K562 (cell line): ENCODE results near the gene SART3. TPM values are rescaled to one million over a fixed set of nuclear protein-coding genes. Genes with fewer than 3 reads are reported as not detected.

Experiments used
- ATAC-seq: fragments of 200-7000 bp; cut with Tn5 transposase; 3 replicates; pipeline ENCODE4 v1.9.1; 2020; ENCODE audit warnings: moderate library complexity
- BruUV-seq: library from RNA; stranded (reverse); fragments of 400-500 nt; replicated peaks from 2 replicates; lab custom pipeline; 2021; lab: Mats Ljungman, UMichigan
- CTCF ChIA-PET: fragments of 300-600 bp; formaldehyde crosslinking; extraction: SDS; loops from one replicate; lab custom pipeline; 2021; ENCODE audit warnings: low intra/inter-chr PET ratio; lab: Yijun Ruan, JAX
- POLR2A ChIA-PET: fragments of 300-600, 350-650 bp; sonication (Branson Sonifier 250); formaldehyde crosslinking; extraction: SDS; loops from one replicate; lab custom pipeline; 2021; ENCODE audit warnings: antibody characterized with exemption, inconsistent platforms; lab: Yijun Ruan, JAX
- DNase-seq, 4 experiments: peaks; one replicate each; pipeline versions ENCODE4 v3.0.0 to v3.0.0-alpha.2; 2011 to 2018; ENCODE audit warnings: low spot score in 3 of 4, mixed read lengths in 3 of 4; ENCODE audit errors: extremely low read depth in 1 of 4
- FAIRE-seq: peaks from 2 replicates; lab custom pipeline; 2011; peaks lifted over from hg19 to GRCh38; lab: Jason Lieb, UNC
- H2AFZ ChIP-seq: 2 replicates; pipeline ENCODE4 v1.6.0; 2011; ENCODE audit warnings: low read depth, low read length, control low read depth, inconsistent platforms
- H3K27ac ChIP-seq: fragments of 200-600 bp; 3 replicates; pipeline ENCODE4 v1.8.0; 2011; ENCODE audit warnings: low read depth, mild to moderate bottlenecking, control low read depth, inconsistent platforms, low read length, moderate library complexity, mixed read lengths; ENCODE audit errors: extremely low read depth
- H3K27me3 ChIP-seq, 2 experiments: fragments of 300-600 bp in 1 of 2; 2 replicates in 1 of 2; 3 replicates in 1 of 2; pipeline versions ENCODE4 v1.6.0 to v1.8.0; 2011; ENCODE audit warnings: inconsistent platforms in 2 of 2, low read length in 2 of 2, mild to moderate bottlenecking in 1 of 2, mixed read lengths in 1 of 2, moderate library complexity in 1 of 2; ENCODE audit not compliant: control insufficient read depth in 2 of 2, insufficient read depth in 2 of 2
- H3K36me3 ChIP-seq: fragments of 300-600 bp; 3 replicates; pipeline ENCODE4 v1.8.0; 2011; ENCODE audit warnings: mild to moderate bottlenecking, low read length, inconsistent platforms; ENCODE audit not compliant: control insufficient read depth, insufficient read depth
- H3K4me1 ChIP-seq, 2 experiments: fragments of 200-600 bp in 1 of 2; replicated peaks in 1 of 2; 2 replicates in 1 of 2; 3 replicates in 1 of 2; pipeline versions ENCODE4 v1.5.1 to v1.8.0; 2011; ENCODE audit warnings: inconsistent platforms in 2 of 2, low read length in 2 of 2, mild to moderate bottlenecking in 1 of 2, mixed read lengths in 1 of 2, moderate library complexity in 1 of 2; ENCODE audit not compliant: control insufficient read depth in 2 of 2, insufficient read depth in 2 of 2
- H3K4me2 ChIP-seq: 2 replicates; pipeline ENCODE4 v1.6.1; 2011; ENCODE audit warnings: low read length, control low read depth, inconsistent platforms, mixed read lengths; ENCODE audit not compliant: insufficient read depth
- H3K4me3 ChIP-seq: fragments of 200-600 bp; sonication (generic), shearing (Covaris generic); 2 replicates; pipeline ENCODE4 v1.5.1; 2016; ENCODE audit warnings: control low read depth, inconsistent platforms
- H3K79me2 ChIP-seq: fragments of 200-600 bp; 3 replicates; pipeline ENCODE4 v1.8.0; 2011; ENCODE audit warnings: low read length, inconsistent platforms; ENCODE audit not compliant: control insufficient read depth, insufficient read depth
- H3K9ac ChIP-seq, 2 experiments: 2 replicates each; pipeline versions ENCODE4 v1.6.0 to v1.6.1; 2011; ENCODE audit warnings: low read depth in 2 of 2, low read length in 2 of 2, control low read depth in 1 of 2, inconsistent platforms in 1 of 2, mild to moderate bottlenecking in 1 of 2, mixed read lengths in 1 of 2; ENCODE audit not compliant: insufficient read depth in 1 of 2
- H3K9me1 ChIP-seq: one replicate; pipeline ENCODE4 v1.6.0; 2011; ENCODE audit warnings: inconsistent platforms, mild to moderate bottlenecking, low read length, moderate library complexity; ENCODE audit not compliant: control insufficient read depth, insufficient read depth
- H3K9me3 ChIP-seq: replicated peaks from 2 replicates; pipeline ENCODE4 v1.5.1; 2011; ENCODE audit warnings: low read depth, low read length, inconsistent platforms; ENCODE audit not compliant: control insufficient read depth, insufficient read depth
- H4K20me1 ChIP-seq: replicated peaks from 2 replicates; pipeline ENCODE4 v1.6.1; 2011; ENCODE audit warnings: low read length, inconsistent platforms, mixed read lengths; ENCODE audit not compliant: control insufficient read depth, insufficient read depth
- EGR1 ChIP-seq: fragments of 450-650 bp; conservative IDR thresholded peaks from 2 replicates; pipeline ENCODE4 v1.6.1; 2017; ENCODE audit warnings: mild to moderate bottlenecking
- FUS ChIP-seq: fragments of 200-400 bp; formaldehyde crosslinking; optimal IDR thresholded peaks from 2 replicates; pipeline ENCODE3; 2017; ENCODE audit warnings: low read depth, low read length
- MGA ChIP-seq: fragments of 450-650 bp; IDR thresholded peaks from 2 replicates; pipeline ENCODE4 v1.6.1; 2016; ENCODE audit warnings: mild to moderate bottlenecking, moderate library complexity
- OTX1 ChIP-seq: fragments of 450-650 bp; formaldehyde crosslinking; IDR thresholded peaks from 2 replicates; pipeline ENCODE4 v1.4.0; 2022; ENCODE audit warnings: mild to moderate bottlenecking
- SIRT6 ChIP-seq: IDR thresholded peaks from one replicate; pipeline ENCODE4 v1.6.1; 2012; ENCODE audit warnings: low read depth, mild to moderate bottlenecking, control low read depth, inconsistent platforms, low read length, moderate library complexity
- YY1 ChIP-seq, 3 experiments: IDR thresholded peaks; 2 replicates each; pipeline ENCODE4 v1.6.1; 2011; ENCODE audit warnings: low read length in 2 of 3, mild to moderate bottlenecking in 2 of 3, moderate library complexity in 2 of 3, borderline replicate concordance in 1 of 3, control low read depth in 1 of 3, low read depth in 1 of 3; ENCODE audit not compliant: insufficient read depth in 3 of 3, insufficient replicate concordance in 2 of 3, control insufficient read depth in 1 of 3, insufficient read length in 1 of 3; ENCODE audit errors: extremely low read depth in 1 of 3
- ZC3H8 ChIP-seq: fragments of 450-650 bp; IDR thresholded peaks from 2 replicates; pipeline ENCODE4 v1.6.1; 2017
- WGBS: fragments of 100-300 bp; shearing (Covaris generic); methylation state at CpG from one replicate; pipeline ENCODE4 v1.1.6; 2016; ENCODE audit warnings: low coverage, mixed read lengths; ENCODE audit not compliant: insufficient coverage; ENCODE audit errors: missing lambda C conversion rate; 5-methylcytosine and 5-hydroxymethylcytosine counted together
- in situ Hi-C: fragments of 300-500 bp; cut with MboI; formaldehyde crosslinking; loops from 4 replicates; pipeline ENCODE4 v1.15.0; 2018; ENCODE audit warnings: inconsistent platforms, mixed read lengths
- intact Hi-C: fragments of 100-400 bp; cut with micrococcal nuclease; formaldehyde crosslinking; loops from 2 replicates; pipeline ENCODE4 v1.14.2; 2022
- polyA plus RNA-seq, 8 experiments: library from polyadenylated mRNA; depleted of rRNA in 4 of 8; stranded (reverse) in 5 of 8; unstranded in 3 of 8; fragments of >200 nt; fragmentation: Nextera tagmentation in 2 of 8; fragmentation: Illumina TruSeq in 1 of 8; extraction: Ambion mirVana in 2 of 8; extraction: Trizol in 1 of 8; gene quantifications; 2 replicates each; pipeline versions ENCODE4 v1.2.1 to v1.2.3, GENCODE V29; 2011 to 2014; ENCODE audit warnings: inconsistent platforms in 1 of 8, missing spikeins in 1 of 8
- total RNA-seq, 7 experiments: library from RNA; depleted of rRNA in 6 of 7; stranded (reverse); fragments of >200 nt in 6 of 7; fragmentation: Illumina TruSeq in 2 of 7; extraction: Trizol in 2 of 7; gene quantifications; 2 replicates each; pipeline versions ENCODE4 v1.2.1 to v1.2.3, GENCODE V29; 2011 to 2021; ENCODE audit warnings: low replicate concordance in 1 of 7

Gene SART3
- total and polyA plus RNA-seq, 9 of the 15 experiments (the other 6 are each of a cell fraction or from before 2014, with no cell fraction given), result 8.9 to 167 (median 56.7) TPM

GRCh38 chr12:108553799-108554198 is 7.2 kb downstream of the SART3 start:
- FAIRE-seq, result no peak

More at GRCh38 chr12:108553799-108554198, 7.2 kb downstream of the SART3 start:
- Histone ChIP-seq H3K9me3 (no peaks in the 10 kb centered on the region), H3K27ac (no peak overlapping the region), H3K4me1 (peaks cover 6 to 7% of the 10 kb centered on the region in 2 experiments; a peak in 4 of 5 replicates), H3K36me3 (peaks cover 69% of the 10 kb centered on the region), H3K9ac (no peak overlapping the region), H3K4me3 (no peak overlapping the region), H3K79me2 (peaks cover 99% of the 10 kb centered on the region), H3K27me3 (no peaks in the 10 kb centered on the region), H4K20me1 (peaks cover 16% of the 10 kb centered on the region; the same call in 1 of the 2 replicates), H3K9me1 (peaks cover 3% of the 10 kb centered on the region), H3K4me2 (peak overlapping the region; percentile 11; the same call in 1 of the 2 replicates), H2AFZ (no peak overlapping the region)
- intact Hi-C loops (no loop called here), in situ Hi-C loops (no loop called here)
- 62% methylated on average over 5 of the region's 5 CpGs for WGBS
- DNase-seq, result no peak
- TF ChIP-seq EGR1, result no peak
- TF ChIP-seq YY1 (IDR thresholded peaks at IDR 0.05; ENCODE audit: borderline replicate concordance in 1 of 3, control insufficient read depth in 1 of 3, extremely low read depth in 1 of 3, insufficient read depth in 3 of 3, insufficient read length in 1 of 3, insufficient replicate concordance in 2 of 3, low read depth in 1 of 3, low read length in 2 of 3), result peak in 1 of 3 experiments; percentile 15
- TF ChIP-seq MGA, result no peak
- TF ChIP-seq SIRT6, result no peak
- TF ChIP-seq OTX1 (CRISPR knock-in tag), result no peak
- TF ChIP-seq ZC3H8, result no peak
- TF ChIP-seq FUS, result no peak
- CTCF ChIA-PET, result no interaction called here
- peak; percentile 26; the same call in 1 of the 3 replicates for ATAC-seq
- POLR2A ChIA-PET, result interaction anchor here (1.0 kb wide), 1 partner anchor 21 kb away, joined by 4 read pairs; no protein-coding TSS in a partner anchor
- no TSS peak for BruUV-seq
